Stimulated activated CD8-positive, alpha-beta memory T cell treated with anti-CD3 and anti-CD28 coated beads, Interleukin-7, amount 100 ng/mL, for 48 hours (primary cell): ENCODE measurements around the gene IRF3.
A peak's percentile ranks its signal among the peaks of the same experiment; 100 is the strongest.

ENCODE experiments used
- DNase-seq, 2 donors: peaks; one replicate each; pipeline ENCODE4 v3.0.0-alpha.2; 2020; ENCODE audit warnings: low read depth in 1 of 2; ENCODE audit errors: extremely low read depth in 1 of 2

The IRF3 gene

GRCh38 chr19:49672131-49672919 lies 6.7 kb upstream of the IRF3 start:
- DNase-seq = peak in 1 of 2 donors; percentile 59

GRCh38 chr19:49669516-49669915 lies 3.9 kb upstream of the IRF3 start:
- DNase-seq = no peak

GRCh38 chr19:49667473-49667872 lies 1.8 kb upstream of the IRF3 start:
- DNase-seq = no peak

- no peak for DNase-seq
Measured at GRCh38 chr19:49666120-49666444, 425 bp upstream of the IRF3 start.

- no peak for DNase-seq
Measured at GRCh38 chr19:49665036-49665350, 664 bp downstream of the IRF3 start.

GRCh38 chr19:49664171-49665035 lies 1.3 kb downstream of the IRF3 start:
- peak; percentile 75 to 84 for DNase-seq

GRCh38 chr19:49663224-49663623 lies 2.4 kb downstream of the IRF3 start:
- no peak for DNase-seq

GRCh38 chr19:49662011-49662410 lies 3.6 kb downstream of the IRF3 start:
- DNase-seq = no peak

GRCh38 chr19:49660338-49660961 lies 5.2 kb downstream of the IRF3 start:
- no peak for DNase-seq

GRCh38 chr19:49658566-49659442 lies 6.9 kb downstream of the IRF3 start:
- DNase-seq = no peak

- no peak for DNase-seq
Measured at GRCh38 chr19:49658139-49658517, 7.5 kb downstream of the IRF3 start.

- no peak for DNase-seq
Measured at GRCh38 chr19:49657493-49658138, 8.0 kb downstream of the IRF3 start.

- DNase-seq = no peak
Measured at GRCh38 chr19:49656456-49657109, 9.1 kb downstream of the IRF3 start.

- DNase-seq = no peak
Measured at GRCh38 chr19:49655570-49656455, 9.8 kb downstream of the IRF3 start.

GRCh38 chr19:49654581-49654980 lies 11.1 kb downstream of the IRF3 start:
- DNase-seq = no peak

- no peak for DNase-seq
Measured at GRCh38 chr19:49653466-49653806, 12.2 kb downstream of the IRF3 start.

- no peak for DNase-seq
Measured at GRCh38 chr19:49652551-49653465, 12.8 kb downstream of the IRF3 start.
